Measurements from ENCODE around the gene SMPD2. TPM values are rescaled to one million over a fixed set of nuclear protein-coding genes. Genes with fewer than 3 reads are reported as not detected.
"Not testable (repeated sequence)": the region's sequence is repeated elsewhere in the genome, so short reads cannot be mapped to it uniquely, and the experiment has no call there.

Gene SMPD2
- total RNA-seq, 3 donors from 2014 or later: 8.5 to 26.2 (median 12.1) TPM

DNA sequence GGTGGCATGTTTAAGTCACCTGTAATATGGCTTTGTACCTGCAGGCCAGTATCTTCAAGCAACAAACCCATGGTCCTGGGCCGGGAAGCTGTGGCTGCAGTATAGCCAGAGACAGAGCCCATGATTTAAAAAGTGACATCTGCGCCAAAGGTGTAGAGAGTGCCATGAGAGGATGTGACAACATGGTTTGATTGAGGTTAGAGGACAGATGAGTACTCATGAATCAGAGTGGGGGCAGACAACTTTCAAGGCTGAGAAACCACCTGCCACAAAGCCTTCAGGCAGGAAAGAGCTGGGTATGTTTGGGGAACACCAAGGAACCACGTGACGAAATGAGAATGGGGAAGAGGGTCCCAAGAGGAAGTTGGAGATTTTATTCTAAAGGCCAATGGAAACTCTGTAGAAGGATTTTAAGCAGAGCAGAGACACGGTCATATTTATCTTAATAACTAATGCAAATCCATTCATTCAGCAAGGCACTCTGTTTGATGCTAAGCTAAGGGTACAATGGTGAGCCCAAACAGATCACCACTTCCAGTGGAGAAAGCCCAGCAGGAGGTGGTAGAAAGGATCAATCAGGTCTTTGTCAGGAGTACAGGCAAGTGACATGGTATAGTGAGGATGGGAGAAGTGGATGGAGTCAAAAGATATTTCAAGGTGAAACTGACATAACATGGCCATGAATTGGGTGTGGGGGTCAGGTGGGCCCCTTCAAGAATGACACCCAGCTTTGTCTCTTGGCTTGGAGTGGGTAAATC, 18.4 kb downstream of the SMPD2 start:
- no peaks in the 10 kb centered on the region for H3K9me3 ChIP-seq
- no peak overlapping the region for H3K4me3 ChIP-seq
- intact Hi-C loops (cut with DNase I; ENCODE audit: low total_unique reads): no loop called here
- no peak for DNase-seq (ENCODE audit: low spot score in 2 of 2)
- no peaks in the 10 kb centered on the region for H3K27me3 ChIP-seq
- no peak for TF ChIP-seq POLR2AphosphoS5 (IDR thresholded peaks at IDR 0.05)
- TF ChIP-seq POLR2A (IDR thresholded peaks at IDR 0.05): no peak
- TF ChIP-seq, protein P1, sequence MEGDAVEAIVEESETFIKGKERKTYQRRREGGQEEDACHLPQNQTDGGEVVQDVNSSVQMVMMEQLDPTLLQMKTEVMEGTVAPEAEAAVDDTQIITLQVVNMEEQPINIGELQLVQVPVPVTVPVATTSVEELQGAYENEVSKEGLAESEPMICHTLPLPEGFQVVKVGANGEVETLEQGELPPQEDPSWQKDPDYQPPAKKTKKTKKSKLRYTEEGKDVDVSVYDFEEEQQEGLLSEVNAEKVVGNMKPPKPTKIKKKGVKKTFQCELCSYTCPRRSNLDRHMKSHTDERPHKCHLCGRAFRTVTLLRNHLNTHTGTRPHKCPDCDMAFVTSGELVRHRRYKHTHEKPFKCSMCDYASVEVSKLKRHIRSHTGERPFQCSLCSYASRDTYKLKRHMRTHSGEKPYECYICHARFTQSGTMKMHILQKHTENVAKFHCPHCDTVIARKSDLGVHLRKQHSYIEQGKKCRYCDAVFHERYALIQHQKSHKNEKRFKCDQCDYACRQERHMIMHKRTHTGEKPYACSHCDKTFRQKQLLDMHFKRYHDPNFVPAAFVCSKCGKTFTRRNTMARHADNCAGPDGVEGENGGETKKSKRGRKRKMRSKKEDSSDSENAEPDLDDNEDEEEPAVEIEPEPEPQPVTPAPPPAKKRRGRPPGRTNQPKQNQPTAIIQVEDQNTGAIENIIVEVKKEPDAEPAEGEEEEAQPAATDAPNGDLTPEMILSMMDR (IDR thresholded peaks at IDR 0.05): no peak
- H3K36me3 ChIP-seq: no peaks in the 10 kb centered on the region
- no peaks in the 10 kb centered on the region for H3K4me1 ChIP-seq
- H3K27ac ChIP-seq: peak overlapping the region in 1 of 2 donors; percentile 10

DNA sequence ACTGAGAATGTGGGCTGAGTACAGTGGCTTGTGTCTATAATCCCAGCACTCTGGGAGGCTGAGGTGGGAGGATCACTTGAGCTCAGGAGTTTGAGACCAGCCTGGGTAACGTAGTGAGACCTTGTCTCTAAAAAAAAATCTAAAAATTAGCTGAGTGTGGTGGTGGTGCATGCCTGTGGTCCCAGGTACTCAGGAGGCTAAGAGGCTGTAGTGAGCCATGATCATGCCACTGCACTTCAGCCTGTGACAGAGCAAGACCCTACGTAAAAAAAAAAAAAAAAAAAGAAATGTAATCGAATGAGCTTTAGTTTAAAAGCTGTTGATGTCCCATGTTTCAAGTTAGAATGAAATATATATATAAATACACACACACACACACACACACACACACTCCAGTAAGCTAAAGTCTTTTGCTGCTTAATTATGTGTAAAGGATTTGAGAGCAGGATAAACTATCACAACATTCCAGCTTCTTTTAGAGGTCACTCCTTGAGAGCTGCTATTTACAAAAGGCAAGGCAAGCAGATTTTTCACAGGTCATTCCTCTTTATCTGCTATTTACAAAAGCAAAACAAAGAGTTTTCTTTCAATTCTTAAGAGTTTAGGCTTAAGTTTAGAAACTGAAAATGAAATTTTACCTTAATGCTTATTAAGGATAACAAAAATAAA, 19.8 kb downstream of the SMPD2 start:
- no peak for DNase-seq (ENCODE audit: low spot score in 2 of 2)
- Histone ChIP-seq H3K27me3 (no peaks in the 10 kb centered on the region), H3K4me1 (no peaks in the 10 kb centered on the region), H3K27ac (no peak overlapping the region), H3K9me3 (no peaks in the 10 kb centered on the region), H3K4me3 (no peak overlapping the region), H3K36me3 (no peaks in the 10 kb centered on the region)
- TF ChIP-seq POLR2AphosphoS5 (IDR thresholded peaks at IDR 0.05): no peak
- TF ChIP-seq, protein P1 (IDR thresholded peaks at IDR 0.05): no peak
- no peak for TF ChIP-seq POLR2A (IDR thresholded peaks at IDR 0.05)
- intact Hi-C loops (cut with DNase I; ENCODE audit: low total_unique reads): no loop called here

DNA sequence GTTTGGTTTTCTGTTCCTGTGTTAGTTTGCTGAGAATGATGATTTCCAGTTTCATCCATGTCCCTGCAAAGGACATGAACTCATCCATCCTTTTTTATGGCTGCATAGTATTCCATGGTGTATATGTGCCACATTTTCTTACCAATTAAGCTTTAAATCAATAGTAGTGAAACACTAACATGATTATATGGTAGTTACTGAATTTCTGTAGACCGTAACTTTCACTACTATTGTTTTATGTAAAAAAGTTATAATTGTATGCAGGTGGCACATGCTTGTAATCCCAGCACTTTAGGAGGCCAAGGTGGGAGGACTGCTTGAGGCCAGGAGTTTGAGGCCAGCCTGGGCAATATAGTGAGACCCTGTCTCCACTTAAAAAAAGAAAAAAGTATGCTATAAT, 20.7 kb downstream of the SMPD2 start:
- not testable (repeated sequence) for H3K27me3 ChIP-seq, H3K27ac ChIP-seq, H3K4me1 ChIP-seq

DNA sequence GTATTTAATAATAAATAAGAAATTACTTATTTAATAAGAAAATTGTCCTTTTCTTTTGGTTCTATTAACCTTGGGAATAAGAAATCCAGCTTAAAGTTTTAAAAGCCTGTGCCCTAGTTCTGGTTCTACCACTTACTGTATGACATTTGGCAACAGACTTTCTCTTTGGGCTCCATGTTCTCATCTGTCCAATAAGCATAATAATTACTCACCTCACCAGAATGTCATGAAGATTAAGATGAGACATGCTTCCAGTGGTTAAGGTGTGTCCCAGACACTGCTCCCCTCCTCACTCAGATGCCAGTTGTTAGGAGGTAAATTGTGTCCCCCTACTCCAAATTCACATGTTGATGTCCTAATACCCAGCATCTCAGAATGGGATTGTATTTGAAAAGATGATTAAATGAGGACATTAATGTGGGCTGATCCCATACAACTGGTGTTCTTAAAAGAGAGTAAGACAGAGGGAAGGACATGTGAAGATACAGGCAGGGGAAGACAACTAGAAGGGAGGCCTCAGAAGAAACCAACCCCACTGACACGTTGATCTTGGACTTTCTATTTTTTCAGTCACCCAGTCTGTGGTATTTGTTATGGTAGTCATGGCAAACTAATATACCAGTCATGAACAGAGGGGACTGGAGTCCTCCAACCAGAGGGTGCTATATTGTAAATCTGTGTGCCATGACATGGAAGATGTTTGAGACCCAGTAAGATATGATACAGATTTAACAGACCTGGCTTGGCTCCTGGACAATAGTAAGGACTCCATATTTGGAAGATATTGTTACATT, 21.4 kb downstream of the SMPD2 start:
- H3K9me3 ChIP-seq: no peaks in the 10 kb centered on the region
- no peaks in the 10 kb centered on the region for H3K4me1 ChIP-seq
- no peaks in the 10 kb centered on the region for H3K36me3 ChIP-seq
- TF ChIP-seq POLR2A (IDR thresholded peaks at IDR 0.05): no peak
- TF ChIP-seq POLR2AphosphoS5 (IDR thresholded peaks at IDR 0.05): no peak
- TF ChIP-seq, protein P1 (IDR thresholded peaks at IDR 0.05): no peak
- H3K4me3 ChIP-seq: no peak overlapping the region
- intact Hi-C loops (cut with DNase I; ENCODE audit: low total_unique reads): no loop called here
- no peak for DNase-seq (ENCODE audit: low spot score in 2 of 2)
- no peak overlapping the region for H3K27ac ChIP-seq
- H3K27me3 ChIP-seq: no peaks in the 10 kb centered on the region

More for the DNA sequence above, 20.7 kb downstream of the SMPD2 start:
- DNase-seq (ENCODE audit: low spot score in 2 of 2); intact Hi-C loops (cut with DNase I; ENCODE audit: low total_unique reads); H3K36me3 ChIP-seq; H3K4me3 ChIP-seq; H3K9me3 ChIP-seq: not testable (repeated sequence)

DNA sequence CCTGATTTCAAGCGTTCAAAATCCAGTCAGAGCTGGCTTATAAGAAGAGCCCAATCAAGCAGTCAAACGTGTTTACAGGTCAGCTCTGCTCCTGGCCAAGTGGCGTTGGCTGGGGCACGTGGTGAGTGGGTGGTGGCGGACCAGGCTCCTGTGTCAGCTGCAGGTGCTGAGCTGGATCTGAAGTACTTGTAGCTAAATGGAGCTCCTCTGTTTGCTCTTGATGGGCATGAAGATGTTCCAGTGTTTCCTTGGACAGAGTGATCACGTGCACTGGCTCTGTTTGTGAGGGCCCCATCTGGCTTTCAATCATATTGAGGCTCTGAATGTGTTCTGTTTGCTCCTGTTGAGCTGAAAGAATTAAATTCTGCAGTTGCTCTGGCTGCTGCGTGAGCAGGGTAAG, 25.2 kb downstream of the SMPD2 start:
- Histone ChIP-seq H3K36me3 (no peaks in the 10 kb centered on the region), H3K4me1 (no peaks in the 10 kb centered on the region), H3K27ac (no peak overlapping the region), H3K27me3 (no peaks in the 10 kb centered on the region), H3K9me3 (no peaks in the 10 kb centered on the region), H3K4me3 (no peak overlapping the region)
- TF ChIP-seq, protein P1 (IDR thresholded peaks at IDR 0.05): no peak
- TF ChIP-seq POLR2A (IDR thresholded peaks at IDR 0.05) (no peak), POLR2AphosphoS5 (IDR thresholded peaks at IDR 0.05) (no peak)
- intact Hi-C loops (cut with DNase I; ENCODE audit: low total_unique reads): no loop called here
- DNase-seq (ENCODE audit: low spot score in 2 of 2): peak in 1 of 2 donors; percentile 72
